ENCODE results near the gene CNTNAP2.
"Not testable (repeated sequence)": the region's sequence is repeated elsewhere in the genome, so short reads cannot be mapped to it uniquely, and the experiment has no call there.

CNTNAP2 gene

DNA sequence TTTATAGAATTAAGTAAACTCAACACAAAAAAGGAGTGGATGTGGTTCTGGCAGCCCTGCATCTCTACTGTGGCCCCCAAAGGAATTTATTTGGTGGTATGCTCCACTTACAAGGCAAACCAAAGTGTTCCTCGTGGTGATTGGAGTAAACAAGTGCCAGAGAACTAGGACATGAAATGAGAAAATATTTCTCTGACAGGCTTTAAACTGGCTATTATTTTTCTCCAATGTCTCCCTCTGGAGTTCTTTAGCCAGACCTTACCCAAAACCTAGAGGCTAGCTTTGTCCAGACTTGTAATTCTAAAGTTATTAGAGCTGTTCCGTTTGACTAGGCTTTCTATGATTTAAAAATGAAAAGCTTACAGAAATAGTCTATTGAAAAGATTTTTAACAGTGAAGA lies 990.1 kb downstream of the CNTNAP2 start:
- Histone ChIP-seq H3F3A (ENCODE audit: insufficient read depth) (no peaks in the 10 kb centered on the region), H3K4me2 (ENCODE audit: low read depth, low read length, poor library complexity, severe bottlenecking) (no peak overlapping the region), H3K27ac (ENCODE audit: low read depth, low read length) (no peak overlapping the region), H3K4me3 (ENCODE audit: insufficient read depth, low read length, poor library complexity, severe bottlenecking) (no peak overlapping the region), H3K9me3 (ENCODE audit: insufficient read depth, low read length) (no peaks in the 10 kb centered on the region), H3K79me2 (ENCODE audit: insufficient read depth, low read length) (no peaks in the 10 kb centered on the region), H3K27me3 (ENCODE audit: low read length) (no peaks in the 10 kb centered on the region), H2AFZ (ENCODE audit: low read depth, low read length, severe bottlenecking) (no peak overlapping the region), H3K9me2 (replicated peaks; ENCODE audit: insufficient read depth, low read length) (no peaks in the 10 kb centered on the region), H4K20me1 (ENCODE audit: low read depth, low read length) (no peaks in the 10 kb centered on the region), H3K9ac (ENCODE audit: low read length) (no peak overlapping the region), H3K36me3 (ENCODE audit: low read length) (no peaks in the 10 kb centered on the region)
- TF ChIP-seq EZH2phosphoT487 (conservative IDR thresholded peaks at IDR 0.05; ENCODE audit: low read length) = no peak
- TF ChIP-seq CTCF (IDR thresholded peaks at IDR 0.05; ENCODE audit: insufficient read depth, low read length, poor library complexity, severe bottlenecking) = no peak

GRCh38 chr7:147114525-147114924 lies 997.9 kb downstream of the CNTNAP2 start:
- H3K79me2 ChIP-seq (ENCODE audit: insufficient read depth, low read length); H3K9me2 ChIP-seq (replicated peaks; ENCODE audit: insufficient read depth, low read length); H3K36me3 ChIP-seq (ENCODE audit: low read length); H3F3A ChIP-seq (ENCODE audit: insufficient read depth); H3K9ac ChIP-seq (ENCODE audit: low read length); H3K27me3 ChIP-seq (ENCODE audit: low read length); H3K27ac ChIP-seq (ENCODE audit: low read depth, low read length); H3K9me3 ChIP-seq (ENCODE audit: insufficient read depth, low read length); H3K4me3 ChIP-seq (ENCODE audit: insufficient read depth, low read length, poor library complexity, severe bottlenecking); H2AFZ ChIP-seq (ENCODE audit: low read depth, low read length, severe bottlenecking); H3K4me2 ChIP-seq (ENCODE audit: low read depth, low read length, poor library complexity, severe bottlenecking); H4K20me1 ChIP-seq (ENCODE audit: low read depth, low read length): not testable (repeated sequence)

GRCh38 chr7:147136352-147136751 lies 1019.8 kb downstream of the CNTNAP2 start:
- no peaks in the 10 kb centered on the region for H4K20me1 ChIP-seq (ENCODE audit: low read depth, low read length)
- no peak overlapping the region for H3K9ac ChIP-seq (ENCODE audit: low read length)
- H3K9me3 ChIP-seq (ENCODE audit: insufficient read depth, low read length) = no peaks in the 10 kb centered on the region
- no peaks in the 10 kb centered on the region for H3F3A ChIP-seq (ENCODE audit: insufficient read depth)
- no peak overlapping the region for H3K4me3 ChIP-seq (ENCODE audit: insufficient read depth, low read length, poor library complexity, severe bottlenecking)
- no peaks in the 10 kb centered on the region; the same call in 1 of the 2 replicates for H3K36me3 ChIP-seq (ENCODE audit: low read length)
- no peak overlapping the region for H3K4me2 ChIP-seq (ENCODE audit: low read depth, low read length, poor library complexity, severe bottlenecking)
- TF ChIP-seq CTCF (IDR thresholded peaks at IDR 0.05; ENCODE audit: insufficient read depth, low read length, poor library complexity, severe bottlenecking) (no peak), EZH2phosphoT487 (conservative IDR thresholded peaks at IDR 0.05; ENCODE audit: low read length) (no peak)
- H3K9me2 ChIP-seq (replicated peaks; ENCODE audit: insufficient read depth, low read length) = no peaks in the 10 kb centered on the region
- no peak overlapping the region for H2AFZ ChIP-seq (ENCODE audit: low read depth, low read length, severe bottlenecking)
- H3K27ac ChIP-seq (ENCODE audit: low read depth, low read length) = no peak overlapping the region
- H3K27me3 ChIP-seq (ENCODE audit: low read length) = no peaks in the 10 kb centered on the region
- no peaks in the 10 kb centered on the region for H3K79me2 ChIP-seq (ENCODE audit: insufficient read depth, low read length)

DNA sequence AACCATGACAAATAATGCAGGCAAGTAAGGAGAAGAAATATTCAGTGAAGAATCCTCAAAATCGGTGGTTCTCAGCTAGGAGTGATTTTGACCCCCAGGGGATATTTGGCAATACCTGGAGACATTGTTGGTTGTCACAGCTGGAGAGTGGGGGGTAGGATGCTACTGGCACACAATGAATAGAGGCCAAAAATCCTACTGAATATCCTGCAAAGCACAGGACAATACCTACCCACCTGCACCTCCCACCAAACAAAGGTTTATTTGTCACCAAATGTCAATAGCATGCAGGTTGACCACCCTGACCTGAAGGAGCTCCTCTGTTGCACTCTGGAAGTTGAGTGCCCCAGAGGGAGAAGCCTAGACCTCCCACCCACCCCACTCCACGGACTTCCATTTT lies 1028.6 kb downstream of the CNTNAP2 start:
- no peaks in the 10 kb centered on the region for H3K36me3 ChIP-seq (ENCODE audit: low read length)
- H3F3A ChIP-seq (ENCODE audit: insufficient read depth) = no peaks in the 10 kb centered on the region
- H3K4me3 ChIP-seq (ENCODE audit: insufficient read depth, low read length, poor library complexity, severe bottlenecking) = no peak overlapping the region
- H3K9ac ChIP-seq (ENCODE audit: low read length) = no peak overlapping the region
- no peak overlapping the region for H3K27ac ChIP-seq (ENCODE audit: low read depth, low read length)
- TF ChIP-seq EZH2phosphoT487 (conservative IDR thresholded peaks at IDR 0.05; ENCODE audit: low read length) (no peak), CTCF (IDR thresholded peaks at IDR 0.05; ENCODE audit: insufficient read depth, low read length, poor library complexity, severe bottlenecking) (no peak)
- no peaks in the 10 kb centered on the region for H3K79me2 ChIP-seq (ENCODE audit: insufficient read depth, low read length)
- H2AFZ ChIP-seq (ENCODE audit: low read depth, low read length, severe bottlenecking) = no peak overlapping the region
- H3K9me3 ChIP-seq (ENCODE audit: insufficient read depth, low read length) = no peaks in the 10 kb centered on the region
- H4K20me1 ChIP-seq (ENCODE audit: low read depth, low read length) = no peaks in the 10 kb centered on the region
- no peaks in the 10 kb centered on the region for H3K27me3 ChIP-seq (ENCODE audit: low read length)
- no peaks in the 10 kb centered on the region for H3K9me2 ChIP-seq (replicated peaks; ENCODE audit: insufficient read depth, low read length)
- no peak overlapping the region for H3K4me2 ChIP-seq (ENCODE audit: low read depth, low read length, poor library complexity, severe bottlenecking)
